Ramos (cell line): Measurements from ENCODE around the gene YIPF3.
"Not testable (repeated sequence)": the region's sequence is repeated elsewhere in the genome, so short reads cannot be mapped to it uniquely, and the experiment has no call there.

ENCODE experiments used
- in situ Hi-C: fragments of 300-500 bp; cut with MboI; formaldehyde crosslinking; loops from one replicate; pipeline ENCODE4 v1.14.3; 2022; ENCODE audit warnings: low sequenced_read_pairs; ENCODE audit not compliant: unreplicated experiment

YIPF3 gene

GRCh38 chr6:43467752-43468151 lies 49.0 kb downstream of the YIPF3 start:
- in situ Hi-C loops = no loop called here

GRCh38 chr6:43467265-43467664 lies 49.5 kb downstream of the YIPF3 start:
- in situ Hi-C loops = not testable (repeated sequence)

DNA sequence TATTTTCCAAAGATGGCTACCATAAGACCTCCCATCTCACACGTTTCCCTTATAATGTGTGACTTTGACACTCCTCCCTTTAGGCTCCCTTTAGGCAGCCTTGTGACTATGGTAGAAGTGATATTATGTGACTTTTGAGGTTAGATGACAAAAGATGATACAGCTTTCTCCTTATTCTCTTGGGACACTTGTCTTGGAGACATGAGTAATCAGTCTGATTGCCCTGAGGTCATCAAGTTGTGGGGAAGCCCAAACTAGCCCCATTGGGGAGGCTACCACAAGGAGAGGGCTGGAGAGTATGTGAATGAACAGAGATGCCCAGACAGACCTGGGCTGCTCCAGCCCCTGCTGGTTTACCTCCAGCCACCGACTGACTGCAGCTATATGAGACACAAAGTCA lies 50.8 kb downstream of the YIPF3 start:
- in situ Hi-C loops = no loop called here

GRCh38 chr6:43464337-43464736 lies 52.4 kb downstream of the YIPF3 start:
- in situ Hi-C loops = no loop called here

- in situ Hi-C loops = no loop called here
Measured at GRCh38 chr6:43461936-43462335, 54.8 kb downstream of the YIPF3 start.
